SU-DHL-6 (cell line): Measurements from ENCODE around the gene HMCN2.

Experiments
- H2AFZ ChIP-seq: fragments of 200-600 bp; sonication (generic); 2 replicates; pipeline ENCODE4 v1.6.1; 2014; ENCODE audit warnings: low read depth, mild to moderate bottlenecking, moderate library complexity, mixed read lengths, antibody characterized with exemption, low read length; ENCODE audit not compliant: severe bottlenecking
- H3F3A ChIP-seq: fragments of 200-600 bp; shearing (Covaris generic); 2 replicates; pipeline ENCODE4 v1.6.0; 2016; ENCODE audit warnings: antibody characterized with exemption, mild to moderate bottlenecking; ENCODE audit not compliant: insufficient read depth
- H3K27ac ChIP-seq: fragments of 200-600 bp; sonication (generic); 2 replicates; pipeline ENCODE4 v1.5.1; 2016; ENCODE audit warnings: low read depth, mild to moderate bottlenecking, low read length, moderate library complexity, mixed read lengths
- H3K27me3 ChIP-seq: fragments of 200-600 bp; sonication (generic), shearing (Covaris generic); 2 replicates; pipeline ENCODE4 v1.6.0; 2014; ENCODE audit warnings: mild to moderate bottlenecking, low read length
- H3K36me3 ChIP-seq: fragments of 200-600 bp; sonication (generic); 2 replicates; pipeline ENCODE4 v1.6.1; 2014; ENCODE audit warnings: mild to moderate bottlenecking, low read length, mixed read lengths
- H3K4me2 ChIP-seq: fragments of 300-600, 200-600 bp; shearing (Covaris generic), sonication (generic); 2 replicates; pipeline ENCODE4 v1.6.0; 2014; ENCODE audit warnings: low read length, low read depth, mild to moderate bottlenecking; ENCODE audit not compliant: poor library complexity, severe bottlenecking
- H3K4me3 ChIP-seq: fragments of 200-600 bp; sonication (generic); 2 replicates; pipeline ENCODE4 v1.5.1; 2014; ENCODE audit warnings: antibody characterized with exemption, low read length, mild to moderate bottlenecking, mixed read lengths; ENCODE audit not compliant: insufficient read depth, poor library complexity, severe bottlenecking
- H3K79me2 ChIP-seq: fragments of 200-600 bp; sonication (generic); 2 replicates; pipeline ENCODE4 v1.6.1; 2014; ENCODE audit warnings: mild to moderate bottlenecking, low read length, moderate library complexity; ENCODE audit not compliant: insufficient read depth
- H3K9ac ChIP-seq: fragments of 200-600 bp; sonication (generic); 2 replicates; pipeline ENCODE4 v1.7.0; 2014; ENCODE audit warnings: mild to moderate bottlenecking, low read length
- H3K9me2 ChIP-seq: fragments of 200-600 bp; sonication (generic); replicated peaks from 2 replicates; pipeline ENCODE4 v1.6.1; 2014; ENCODE audit warnings: low read length; ENCODE audit not compliant: insufficient read depth
- H3K9me3 ChIP-seq: fragments of 200-600 bp; sonication (generic); 2 replicates; pipeline ENCODE4 v1.6.1; 2014; ENCODE audit warnings: low read length, mixed read lengths; ENCODE audit not compliant: insufficient read depth
- H4K20me1 ChIP-seq: fragments of 200-600 bp; sonication (generic); 2 replicates; pipeline ENCODE4 v1.6.1; 2014; ENCODE audit warnings: low read depth, mild to moderate bottlenecking, antibody characterized with exemption, low read length, moderate library complexity, mixed read lengths
- EZH2phosphoT487 ChIP-seq: fragments of 200-600 bp; sonication (generic), shearing (Covaris generic); conservative IDR thresholded peaks from 2 replicates; pipeline ENCODE4 v1.6.1; 2018; ENCODE audit warnings: mild to moderate bottlenecking, antibody characterized with exemption, low read length, moderate library complexity, mixed read lengths
- TF ChIP-seq, protein P1 (sequence below): fragments of 200-600 bp; sonication (generic); IDR thresholded peaks from one replicate; pipeline ENCODE4 v1.5.1; 2017; ENCODE audit warnings: antibody characterized with exemption, mild to moderate bottlenecking, low read length, moderate library complexity; ENCODE audit not compliant: insufficient read depth, poor library complexity, severe bottlenecking

HMCN2 gene

GRCh38 chr9:130450344-130451003 lies 184.9 kb downstream of the HMCN2 start:
- no peaks in the 10 kb centered on the region for H3K27me3 ChIP-seq
- no peaks in the 10 kb centered on the region for H3K36me3 ChIP-seq
- H3F3A ChIP-seq = no peaks in the 10 kb centered on the region
- no peaks in the 10 kb centered on the region for H4K20me1 ChIP-seq
- H3K4me2 ChIP-seq = no peak overlapping the region
- no peak overlapping the region for H2AFZ ChIP-seq
- no peak overlapping the region for H3K27ac ChIP-seq
- TF ChIP-seq, protein P1, sequence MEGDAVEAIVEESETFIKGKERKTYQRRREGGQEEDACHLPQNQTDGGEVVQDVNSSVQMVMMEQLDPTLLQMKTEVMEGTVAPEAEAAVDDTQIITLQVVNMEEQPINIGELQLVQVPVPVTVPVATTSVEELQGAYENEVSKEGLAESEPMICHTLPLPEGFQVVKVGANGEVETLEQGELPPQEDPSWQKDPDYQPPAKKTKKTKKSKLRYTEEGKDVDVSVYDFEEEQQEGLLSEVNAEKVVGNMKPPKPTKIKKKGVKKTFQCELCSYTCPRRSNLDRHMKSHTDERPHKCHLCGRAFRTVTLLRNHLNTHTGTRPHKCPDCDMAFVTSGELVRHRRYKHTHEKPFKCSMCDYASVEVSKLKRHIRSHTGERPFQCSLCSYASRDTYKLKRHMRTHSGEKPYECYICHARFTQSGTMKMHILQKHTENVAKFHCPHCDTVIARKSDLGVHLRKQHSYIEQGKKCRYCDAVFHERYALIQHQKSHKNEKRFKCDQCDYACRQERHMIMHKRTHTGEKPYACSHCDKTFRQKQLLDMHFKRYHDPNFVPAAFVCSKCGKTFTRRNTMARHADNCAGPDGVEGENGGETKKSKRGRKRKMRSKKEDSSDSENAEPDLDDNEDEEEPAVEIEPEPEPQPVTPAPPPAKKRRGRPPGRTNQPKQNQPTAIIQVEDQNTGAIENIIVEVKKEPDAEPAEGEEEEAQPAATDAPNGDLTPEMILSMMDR = no peak
- no peak for TF ChIP-seq EZH2phosphoT487
- H3K9me2 ChIP-seq = no peaks in the 10 kb centered on the region
- H3K9ac ChIP-seq = no peak overlapping the region
- H3K79me2 ChIP-seq = no peaks in the 10 kb centered on the region
- H3K9me3 ChIP-seq = no peaks in the 10 kb centered on the region
- H3K4me3 ChIP-seq = no peak overlapping the region

GRCh38 chr9:130451004-130451390 lies 185.4 kb downstream of the HMCN2 start:
- TF ChIP-seq EZH2phosphoT487 = no peak
- TF ChIP-seq, protein P1 = no peak
- no peaks in the 10 kb centered on the region for H3K36me3 ChIP-seq
- H3K9ac ChIP-seq = no peak overlapping the region
- H3F3A ChIP-seq = no peaks in the 10 kb centered on the region
- no peaks in the 10 kb centered on the region for H4K20me1 ChIP-seq
- no peaks in the 10 kb centered on the region for H3K27me3 ChIP-seq
- no peak overlapping the region for H3K4me2 ChIP-seq
- H3K9me3 ChIP-seq = no peaks in the 10 kb centered on the region
- no peaks in the 10 kb centered on the region for H3K79me2 ChIP-seq
- no peak overlapping the region for H3K27ac ChIP-seq
- H3K4me3 ChIP-seq = no peak overlapping the region
- no peaks in the 10 kb centered on the region for H3K9me2 ChIP-seq
- H2AFZ ChIP-seq = no peak overlapping the region

GRCh38 chr9:130451509-130452388 lies 186.2 kb downstream of the HMCN2 start:
- H3K4me3 ChIP-seq = no peak overlapping the region
- H3K9ac ChIP-seq = no peak overlapping the region
- no peaks in the 10 kb centered on the region for H4K20me1 ChIP-seq
- H3K27me3 ChIP-seq = no peaks in the 10 kb centered on the region
- no peak overlapping the region for H3K27ac ChIP-seq
- no peak overlapping the region for H3K4me2 ChIP-seq
- no peaks in the 10 kb centered on the region for H3K36me3 ChIP-seq
- H3K9me3 ChIP-seq = no peaks in the 10 kb centered on the region
- no peaks in the 10 kb centered on the region for H3K79me2 ChIP-seq
- H3F3A ChIP-seq = no peaks in the 10 kb centered on the region
- no peak overlapping the region for H2AFZ ChIP-seq
- no peaks in the 10 kb centered on the region for H3K9me2 ChIP-seq
- TF ChIP-seq, protein P1 = no peak
- TF ChIP-seq EZH2phosphoT487 = no peak
